CD14-positive monocyte (primary cell): ENCODE measurements around the gene ST7. TPM values are rescaled to one million over a fixed set of nuclear protein-coding genes. Genes with fewer than 3 reads are reported as not detected.
A peak's percentile ranks its signal among the peaks of the same experiment; 100 is the strongest.

Source experiments
- DNase-seq, 3 donors: peaks; one replicate each; pipeline ENCODE4 v3.0.0-alpha.2; 2011 to 2022
- H2AFZ ChIP-seq: 2 replicates; pipeline ENCODE4 v1.6.0; 2012; ENCODE audit warnings: mild to moderate bottlenecking, low read depth, low read length, inconsistent platforms; ENCODE audit not compliant: insufficient read depth, poor library complexity, severe bottlenecking
- H3K27ac ChIP-seq, 2 donors: 1 replicate in 1 of 2; 2 replicates in 1 of 2; pipeline ENCODE4 v1.5.1; 2012 to 2013; ENCODE audit warnings: low read length in 2 of 2, control low read depth in 1 of 2, inconsistent platforms in 1 of 2, low read depth in 1 of 2, mild to moderate bottlenecking in 1 of 2
- H3K27me3 ChIP-seq, 2 donors: one replicate each; pipeline versions ENCODE4 v1.6.0 to v1.6.1; 2011 to 2013; ENCODE audit warnings: low read length in 2 of 2; ENCODE audit not compliant: control insufficient read depth in 2 of 2, insufficient read depth in 2 of 2
- H3K36me3 ChIP-seq, 2 donors: replicated peaks in 1 of 2; 1 replicate in 1 of 2; 2 replicates in 1 of 2; pipeline versions ENCODE4 v1.5.1 to v1.6.1; 2012 to 2013; ENCODE audit warnings: low read length in 2 of 2, control low read depth in 1 of 2, inconsistent platforms in 1 of 2, mild to moderate bottlenecking in 1 of 2; ENCODE audit not compliant: insufficient read depth in 2 of 2, control insufficient read depth in 1 of 2
- H3K4me1 ChIP-seq, 2 donors: 1 replicate in 1 of 2; 2 replicates in 1 of 2; pipeline versions ENCODE4 v1.5.1 to v1.6.1; 2012 to 2013; ENCODE audit warnings: low read length in 2 of 2, control low read depth in 1 of 2, inconsistent platforms in 1 of 2, mild to moderate bottlenecking in 1 of 2, moderate library complexity in 1 of 2; ENCODE audit not compliant: insufficient read depth in 2 of 2, control insufficient read depth in 1 of 2
- H3K4me2 ChIP-seq: replicated peaks from 2 replicates; pipeline ENCODE3; 2012; ENCODE audit warnings: low read length, moderate library complexity, mild to moderate bottlenecking; ENCODE audit not compliant: poor library complexity, severe bottlenecking; ENCODE audit errors: extremely low read depth
- H3K4me3 ChIP-seq, 3 experiments: fragments of 200-600 bp in 1 of 3; sonication (generic) in 1 of 3; replicated peaks in 1 of 3; 1 replicate in 2 of 3; 2 replicates in 1 of 3; pipeline ENCODE4 v1.5.1; 2011 to 2013; ENCODE audit warnings: low read length in 3 of 3, mild to moderate bottlenecking in 3 of 3, control low read depth in 2 of 3, low read depth in 2 of 3, inconsistent platforms in 1 of 3, moderate library complexity in 1 of 3
- H3K79me2 ChIP-seq: 2 replicates; pipeline ENCODE4 v1.6.0; 2012; ENCODE audit warnings: mild to moderate bottlenecking, control low read depth, inconsistent platforms, low read length, moderate library complexity; ENCODE audit not compliant: insufficient read depth
- H3K9ac ChIP-seq: 2 replicates; pipeline ENCODE4 v1.6.0; 2017; ENCODE audit warnings: low read length, mild to moderate bottlenecking; ENCODE audit not compliant: insufficient read depth, poor library complexity, severe bottlenecking
- H3K9me3 ChIP-seq, 2 donors: replicated peaks in 1 of 2; 1 replicate in 1 of 2; 2 replicates in 1 of 2; pipeline versions ENCODE4 v1.5.1 to v1.6.1; 2012 to 2013; ENCODE audit warnings: low read length in 2 of 2, control low read depth in 1 of 2; ENCODE audit not compliant: control insufficient read depth in 1 of 2, insufficient read depth in 1 of 2
- H4K20me1 ChIP-seq: 2 replicates; pipeline ENCODE4 v1.6.0; 2012; ENCODE audit warnings: mild to moderate bottlenecking, low read length, control low read depth, moderate library complexity; ENCODE audit not compliant: insufficient read depth
- H3K27ac Mint-ChIP-seq, 7 donors: one replicate each; pipeline ENCODE4 v1.8.0; 2020; ENCODE audit warnings: mild to moderate bottlenecking in 7 of 7, mixed read lengths in 7 of 7, moderate library complexity in 6 of 7, inconsistent platforms in 2 of 7
- H3K27me3 Mint-ChIP-seq, 3 donors: one replicate each; pipeline ENCODE4 v1.8.0; 2021 to 2022; ENCODE audit warnings: low read depth in 3 of 3, mild to moderate bottlenecking in 3 of 3, mixed read lengths in 3 of 3, moderate library complexity in 3 of 3, inconsistent platforms in 1 of 3
- H3K36me3 Mint-ChIP-seq, 2 donors: one replicate each; pipeline ENCODE4 v1.8.0; 2020; ENCODE audit warnings: mixed read lengths in 2 of 2, inconsistent platforms in 1 of 2, mild to moderate bottlenecking in 1 of 2
- H3K4me1 Mint-ChIP-seq: one replicate; pipeline ENCODE4 v1.8.0; 2020; ENCODE audit warnings: mild to moderate bottlenecking, mixed read lengths
- H3K4me3 Mint-ChIP-seq, 2 donors: one replicate each; pipeline ENCODE4 v1.8.0; 2020; ENCODE audit warnings: mild to moderate bottlenecking in 2 of 2, mixed read lengths in 2 of 2, moderate library complexity in 1 of 2
- H3K9me3 Mint-ChIP-seq, 7 donors: one replicate each; pipeline ENCODE4 v1.8.0; 2020 to 2022; ENCODE audit warnings: mixed read lengths in 7 of 7, mild to moderate bottlenecking in 6 of 7, moderate library complexity in 6 of 7, inconsistent platforms in 2 of 7
- WGBS: methylation state at CpG from one replicate; pipeline ENCODE4 v1.1.5; 2013; ENCODE audit warnings: missing lambda C conversion rate; ENCODE audit not compliant: insufficient coverage; 5-methylcytosine and 5-hydroxymethylcytosine counted together
- intact Hi-C, 2 donors: fragments of 100-400 bp; cut with micrococcal nuclease; formaldehyde crosslinking; loops; one replicate each; pipeline versions ENCODE4 v1.15.0 to v1.15.1; 2023
- polyA plus RNA-seq, 3 donors: library from polyadenylated mRNA; depleted of rRNA in 1 of 3; unstranded in 2 of 3; stranded (reverse) in 1 of 3; fragments of 300-500 nt in 2 of 3; fragments of >200 nt in 1 of 3; fragmentation: Illumina TruSeq in 2 of 3; gene quantifications; 1 replicate in 2 of 3; 2 replicates in 1 of 3; pipeline ENCODE4 v1.2.3, GENCODE V29; 2012 to 2021
- TF ChIP-seq, protein P1 (sequence below): fragments of 200-600 bp; IDR thresholded peaks from one replicate; pipeline ENCODE4 v1.8.0; 2022; ENCODE audit warnings: antibody characterized with exemption, mild to moderate bottlenecking

Gene ST7
- polyA plus RNA-seq, 3 donors, result 3.6 to 5.5 (median 4.1) TPM

DNA sequence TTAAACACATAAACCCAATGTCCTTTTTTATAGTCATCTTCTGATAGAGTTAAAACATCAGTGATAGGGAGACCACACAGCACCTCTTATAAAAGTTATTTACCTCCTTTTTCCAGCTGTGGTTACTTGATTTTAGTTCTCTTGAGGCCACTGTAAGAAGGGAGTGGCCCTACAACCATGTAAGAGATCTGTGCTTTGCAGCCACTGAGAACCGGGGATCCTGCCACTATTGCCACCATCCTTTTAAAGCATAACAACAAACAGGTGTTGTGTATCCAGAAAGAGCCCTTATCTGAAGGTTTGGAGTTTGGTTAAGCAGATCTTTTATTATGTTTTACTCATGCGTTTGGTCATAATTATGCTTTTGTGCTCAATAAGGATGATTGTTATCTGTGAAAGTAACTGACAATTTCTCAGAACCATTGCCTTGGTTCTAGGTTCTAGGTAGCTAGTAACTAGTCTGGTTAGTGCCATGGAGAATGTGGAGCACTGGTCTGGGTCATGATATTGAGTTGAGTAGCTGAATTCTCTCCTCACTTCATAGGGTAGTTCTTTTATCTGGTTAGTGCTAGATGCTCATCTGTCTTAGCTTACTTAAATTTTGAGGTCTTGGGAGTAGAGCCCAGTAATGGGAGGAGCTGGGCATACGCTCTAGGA, 56.5 kb downstream of the ST7 start:
- Histone ChIP-seq H3K27ac (no peak overlapping the region), H3K4me1 (peaks cover 30 to 34% of the 10 kb centered on the region in 2 donors), H3K36me3 (no peaks in the 10 kb centered on the region), H3K4me2 (no peak overlapping the region), H3K9me3 (no peaks in the 10 kb centered on the region), H3K27me3 (peaks cover 0 to 2% of the 10 kb centered on the region in 2 donors), H3K79me2 (peaks cover 8% of the 10 kb centered on the region), H3K4me3 (no peak overlapping the region), H3K9ac (no peak overlapping the region), H4K20me1 (no peaks in the 10 kb centered on the region), H2AFZ (no peak overlapping the region)
- TF ChIP-seq, protein P1, sequence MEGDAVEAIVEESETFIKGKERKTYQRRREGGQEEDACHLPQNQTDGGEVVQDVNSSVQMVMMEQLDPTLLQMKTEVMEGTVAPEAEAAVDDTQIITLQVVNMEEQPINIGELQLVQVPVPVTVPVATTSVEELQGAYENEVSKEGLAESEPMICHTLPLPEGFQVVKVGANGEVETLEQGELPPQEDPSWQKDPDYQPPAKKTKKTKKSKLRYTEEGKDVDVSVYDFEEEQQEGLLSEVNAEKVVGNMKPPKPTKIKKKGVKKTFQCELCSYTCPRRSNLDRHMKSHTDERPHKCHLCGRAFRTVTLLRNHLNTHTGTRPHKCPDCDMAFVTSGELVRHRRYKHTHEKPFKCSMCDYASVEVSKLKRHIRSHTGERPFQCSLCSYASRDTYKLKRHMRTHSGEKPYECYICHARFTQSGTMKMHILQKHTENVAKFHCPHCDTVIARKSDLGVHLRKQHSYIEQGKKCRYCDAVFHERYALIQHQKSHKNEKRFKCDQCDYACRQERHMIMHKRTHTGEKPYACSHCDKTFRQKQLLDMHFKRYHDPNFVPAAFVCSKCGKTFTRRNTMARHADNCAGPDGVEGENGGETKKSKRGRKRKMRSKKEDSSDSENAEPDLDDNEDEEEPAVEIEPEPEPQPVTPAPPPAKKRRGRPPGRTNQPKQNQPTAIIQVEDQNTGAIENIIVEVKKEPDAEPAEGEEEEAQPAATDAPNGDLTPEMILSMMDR, result no peak
- Mint-ChIP-seq H3K36me3 (peaks cover 0 to 6% of the 10 kb centered on the region in 2 donors), H3K9me3 (no peaks in the 10 kb centered on the region), H3K4me3 (no peak overlapping the region), H3K27ac (no peak overlapping the region), H3K4me1 (peaks cover 61% of the 10 kb centered on the region), H3K27me3 (peaks cover 2 to 9% (median 5%) of the 10 kb centered on the region in 3 donors)
- WGBS, result 100% methylated on average over 2 of the region's 3 CpGs
- intact Hi-C loops, result no loop called here
- no peak for DNase-seq

DNA sequence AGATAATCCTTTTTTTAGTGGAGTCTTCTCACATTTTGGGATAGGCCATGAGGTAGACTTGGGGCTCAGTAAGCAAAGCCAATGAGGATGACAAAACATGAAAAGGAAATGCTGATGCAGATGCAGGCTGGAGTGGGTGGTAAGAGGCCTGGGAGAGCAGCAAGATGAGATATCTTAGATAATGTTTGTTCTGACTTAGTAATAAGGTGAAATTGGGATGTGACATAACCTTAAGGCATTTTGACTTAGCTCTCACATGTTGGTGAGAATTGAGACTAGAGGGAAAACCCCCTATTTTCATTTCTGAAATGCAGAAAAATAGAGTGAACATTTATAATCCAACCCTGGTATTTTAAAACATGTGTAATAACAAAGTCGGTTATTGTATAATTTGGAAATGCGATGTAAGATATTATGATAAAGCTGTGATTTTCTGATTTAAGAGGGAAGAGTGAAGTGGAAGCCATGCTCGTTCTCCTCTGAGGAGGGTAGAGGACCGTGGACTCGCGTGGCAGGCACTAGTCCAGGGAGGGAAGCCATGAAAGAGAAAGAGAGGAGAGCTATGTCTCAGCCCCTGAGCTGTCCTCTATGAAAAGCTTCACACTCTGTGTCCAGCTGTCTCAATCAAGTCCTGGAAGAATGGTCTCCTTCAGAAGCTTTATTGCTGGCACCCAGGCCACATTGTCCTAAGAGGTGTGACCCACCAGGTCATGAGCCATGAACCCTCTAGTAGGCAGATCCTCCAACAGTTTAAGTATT, 57.3 kb downstream of the ST7 start:
- H3K9me3 ChIP-seq, result no peaks in the 10 kb centered on the region
- no peaks in the 10 kb centered on the region for H3K9me3 Mint-ChIP-seq
- H3K27me3 Mint-ChIP-seq, result peaks cover 2 to 9% (median 5%) of the 10 kb centered on the region in 3 donors
- no peak overlapping the region for H3K4me3 ChIP-seq
- TF ChIP-seq, protein P1, result no peak
- no peaks in the 10 kb centered on the region for H3K36me3 ChIP-seq
- H3K4me1 ChIP-seq, result peaks cover 30 to 40% of the 10 kb centered on the region in 2 donors
- H3K27ac ChIP-seq, result no peak overlapping the region
- peaks cover 0 to 2% of the 10 kb centered on the region in 2 donors for H3K27me3 ChIP-seq
- 100% methylated on average over 1 of the region's 6 CpGs for WGBS
- H3K36me3 Mint-ChIP-seq, result peaks cover 0 to 6% of the 10 kb centered on the region in 2 donors
- peaks cover 67% of the 10 kb centered on the region for H3K4me1 Mint-ChIP-seq
- H2AFZ ChIP-seq, result no peak overlapping the region
- peak overlapping the region in 1 of 2 donors; percentile 23 for H3K4me3 Mint-ChIP-seq
- H3K27ac Mint-ChIP-seq, result peak overlapping the region in 1 of 7 donors; percentile 84
- H3K9ac ChIP-seq, result no peak overlapping the region
- no peak for DNase-seq
- H4K20me1 ChIP-seq, result no peaks in the 10 kb centered on the region
- peaks cover 8% of the 10 kb centered on the region for H3K79me2 ChIP-seq
- intact Hi-C loops, result no loop called here
- no peak overlapping the region for H3K4me2 ChIP-seq
